ENCODE results near the gene RYR3. TPM values are rescaled to one million over a fixed set of nuclear protein-coding genes. Genes with fewer than 3 reads are reported as not detected.

Gene RYR3
- total and polyA plus RNA-seq, 4 donors: 0.09 to 1.4 (median 0.47) TPM

GRCh38 chr15:33341953-33342352 is 31.2 kb downstream of the RYR3 start:
- Histone ChIP-seq H3K4me3 (no peak overlapping the region), H3K9me3 (ENCODE audit: control insufficient read depth in 4 of 4, insufficient read depth in 3 of 4, low read length in 3 of 4) (peaks cover 0 to 4% (median 0%) of the 10 kb centered on the region in 4 donors), H3K9ac (ENCODE audit: insufficient read depth in 1 of 2, low read length in 2 of 2) (no peak overlapping the region), H3K27me3 (ENCODE audit: control insufficient read depth in 3 of 3, insufficient read depth in 3 of 3, low read length in 2 of 3) (no peaks in the 10 kb centered on the region), H3K27ac (ENCODE audit: low read depth in 1 of 2, low read length in 1 of 2) (no peak overlapping the region), H3K4me1 (ENCODE audit: control insufficient read depth in 5 of 5, insufficient read depth in 5 of 5, low read length in 5 of 5) (no peaks in the 10 kb centered on the region), H3K36me3 (ENCODE audit: control insufficient read depth in 4 of 4, insufficient read depth in 4 of 4, low read length in 4 of 4) (no peaks in the 10 kb centered on the region)
- DNase-seq (no peak), ATAC-seq (ENCODE audit: insufficient read depth, low FRiP score) (no peak)
- no peak for TF ChIP-seq CTCF (IDR thresholded peaks at IDR 0.05; ENCODE audit: control extremely low read depth, extremely low read depth)
- WGBS, 2 donors: 61 to 76% methylated on average over 4 of the region's 4 CpGs

GRCh38 chr15:33343275-33343674 is 32.5 kb downstream of the RYR3 start:
- ATAC-seq (ENCODE audit: insufficient read depth, low FRiP score) (no peak), DNase-seq (no peak)
- no peak overlapping the region for H3K27ac ChIP-seq (ENCODE audit: low read depth in 1 of 2, low read length in 1 of 2)
- no peaks in the 10 kb centered on the region for H3K36me3 ChIP-seq (ENCODE audit: control insufficient read depth in 4 of 4, insufficient read depth in 4 of 4, low read length in 4 of 4)
- no peak overlapping the region for H3K9ac ChIP-seq (ENCODE audit: insufficient read depth in 1 of 2, low read length in 2 of 2)
- no peak overlapping the region for H3K4me3 ChIP-seq
- peaks cover 0 to 4% (median 0%) of the 10 kb centered on the region in 4 donors for H3K9me3 ChIP-seq (ENCODE audit: control insufficient read depth in 4 of 4, insufficient read depth in 3 of 4, low read length in 3 of 4)
- WGBS, 2 donors: 77 to 78% methylated on average over 5 of the region's 5 CpGs
- H3K4me1 ChIP-seq (ENCODE audit: control insufficient read depth in 5 of 5, insufficient read depth in 5 of 5, low read length in 5 of 5): no peaks in the 10 kb centered on the region
- H3K27me3 ChIP-seq (ENCODE audit: control insufficient read depth in 3 of 3, insufficient read depth in 3 of 3, low read length in 2 of 3): no peaks in the 10 kb centered on the region
- TF ChIP-seq CTCF (IDR thresholded peaks at IDR 0.05; ENCODE audit: control extremely low read depth, extremely low read depth): no peak

GRCh38 chr15:33344111-33344510 is 33.3 kb downstream of the RYR3 start:
- ATAC-seq (ENCODE audit: insufficient read depth, low FRiP score) (no peak), DNase-seq (no peak)
- Histone ChIP-seq H3K36me3 (ENCODE audit: control insufficient read depth in 4 of 4, insufficient read depth in 4 of 4, low read length in 4 of 4) (no peaks in the 10 kb centered on the region), H3K9me3 (ENCODE audit: control insufficient read depth in 4 of 4, insufficient read depth in 3 of 4, low read length in 3 of 4) (peaks cover 0 to 2% (median 0%) of the 10 kb centered on the region in 4 donors), H3K27me3 (ENCODE audit: control insufficient read depth in 3 of 3, insufficient read depth in 3 of 3, low read length in 2 of 3) (no peaks in the 10 kb centered on the region), H3K4me3 (no peak overlapping the region), H3K27ac (ENCODE audit: low read depth in 1 of 2, low read length in 1 of 2) (no peak overlapping the region), H3K4me1 (ENCODE audit: control insufficient read depth in 5 of 5, insufficient read depth in 5 of 5, low read length in 5 of 5) (no peaks in the 10 kb centered on the region), H3K9ac (ENCODE audit: insufficient read depth in 1 of 2, low read length in 2 of 2) (no peak overlapping the region)
- no peak for TF ChIP-seq CTCF (IDR thresholded peaks at IDR 0.05; ENCODE audit: control extremely low read depth, extremely low read depth)
- WGBS, 2 donors: 90 to 94% methylated on average over 2 of the region's 2 CpGs

GRCh38 chr15:33344530-33344929 is 33.8 kb downstream of the RYR3 start:
- Histone ChIP-seq H3K4me1 (ENCODE audit: control insufficient read depth in 5 of 5, insufficient read depth in 5 of 5, low read length in 5 of 5) (no peaks in the 10 kb centered on the region), H3K36me3 (ENCODE audit: control insufficient read depth in 4 of 4, insufficient read depth in 4 of 4, low read length in 4 of 4) (no peaks in the 10 kb centered on the region), H3K9me3 (ENCODE audit: control insufficient read depth in 4 of 4, insufficient read depth in 3 of 4, low read length in 3 of 4) (peaks cover 0 to 2% (median 0%) of the 10 kb centered on the region in 4 donors), H3K27ac (ENCODE audit: low read depth in 1 of 2, low read length in 1 of 2) (no peak overlapping the region), H3K4me3 (no peak overlapping the region), H3K27me3 (ENCODE audit: control insufficient read depth in 3 of 3, insufficient read depth in 3 of 3, low read length in 2 of 3) (no peaks in the 10 kb centered on the region), H3K9ac (ENCODE audit: insufficient read depth in 1 of 2, low read length in 2 of 2) (no peak overlapping the region)
- ATAC-seq (ENCODE audit: insufficient read depth, low FRiP score): no peak
- WGBS, 2 donors: 72 to 81% methylated on average over 1 of the region's 1 CpG
- no peak for DNase-seq
- no peak for TF ChIP-seq CTCF (IDR thresholded peaks at IDR 0.05; ENCODE audit: control extremely low read depth, extremely low read depth)

Measured in lung (tissue), 12 donors.